HEK293 (cell line): Measurements from ENCODE around the gene MCHR1.

Experiments used
- CTCF ChIA-PET: fragments of 350-600 bp; formaldehyde crosslinking; extraction: SDS; loops from one replicate; lab custom pipeline; 2021; ENCODE audit warnings: antibody characterized with exemption; lab: Yijun Ruan, JAX
- POLR2A ChIA-PET: fragments of 300-600 bp; formaldehyde crosslinking; extraction: SDS; loops from one replicate; lab custom pipeline; 2020; ENCODE audit warnings: antibody characterized with exemption, inconsistent platforms; lab: Yijun Ruan, JAX
- H3K27ac ChIP-seq: fragments of 200-500 bp; sonication (Bioruptor generic); 2 replicates; pipeline ENCODE4 v1.5.1; 2014; ENCODE audit warnings: low read depth, low read length, control low read depth, inconsistent platforms; ENCODE audit errors: extremely low read depth
- H3K36me3 ChIP-seq, 2 experiments: fragments of 200-500 bp in 1 of 2; sonication (Bioruptor generic) in 1 of 2; 1 replicate in 1 of 2; 2 replicates in 1 of 2; pipeline ENCODE4 v1.5.1; 2014 to 2017; ENCODE audit warnings: inconsistent platforms in 2 of 2, low read length in 2 of 2; ENCODE audit not compliant: control insufficient read depth in 2 of 2, insufficient read depth in 1 of 2
- H3K4me1 ChIP-seq: fragments of 200-500 bp; sonication (Bioruptor generic); 2 replicates; pipeline ENCODE4 v1.5.1; 2014; ENCODE audit warnings: mild to moderate bottlenecking, low read length, inconsistent platforms; ENCODE audit not compliant: control insufficient read depth, insufficient read depth
- H3K4me3 ChIP-seq: 2 replicates; pipeline ENCODE4 v1.5.1; 2011; ENCODE audit warnings: low read depth, mild to moderate bottlenecking, control low read depth, low read length, moderate library complexity
- H3K9me3 ChIP-seq: fragments of 200-500 bp; sonication (Bioruptor generic); 2 replicates; pipeline ENCODE4 v1.5.1; 2014; ENCODE audit warnings: low read depth, low read length, inconsistent platforms; ENCODE audit not compliant: control insufficient read depth, insufficient read depth
- BCL11A ChIP-seq: fragments of 450-650 bp; formaldehyde crosslinking; IDR thresholded peaks from 2 replicates; pipeline ENCODE4 v1.5.1; 2016; ENCODE audit warnings: low read depth, missing biosample characterization, missing genetic modification characterization
- GLI2 ChIP-seq: fragments of 450-650 bp; formaldehyde crosslinking; IDR thresholded peaks from 2 replicates; pipeline ENCODE4; 2017; ENCODE audit warnings: missing biosample characterization, missing genetic modification characterization, low read depth, borderline replicate concordance
- MZF1 ChIP-seq: fragments of 450-650 bp; formaldehyde crosslinking; IDR thresholded peaks from 2 replicates; pipeline ENCODE4 v1.5.1; 2017; ENCODE audit warnings: missing biosample characterization, missing genetic modification characterization, borderline replicate concordance
- OSR2 ChIP-seq: fragments of 450-650 bp; formaldehyde crosslinking; IDR thresholded peaks from 2 replicates; pipeline ENCODE4 v1.5.1; 2016; ENCODE audit warnings: missing biosample characterization, missing genetic modification characterization
- PATZ1 ChIP-seq: fragments of 450-650 bp; formaldehyde crosslinking; IDR thresholded peaks from 2 replicates; pipeline ENCODE4 v1.5.1; 2016; ENCODE audit warnings: missing biosample characterization, missing genetic modification characterization
- REST ChIP-seq: fragments of 450-650 bp; formaldehyde crosslinking; IDR thresholded peaks from 2 replicates; pipeline ENCODE4 v1.5.1; 2016; ENCODE audit warnings: missing biosample characterization, missing genetic modification characterization
- SP2 ChIP-seq: fragments of 450-650 bp; formaldehyde crosslinking; IDR thresholded peaks from 2 replicates; pipeline ENCODE4 v1.5.1; 2016; ENCODE audit warnings: missing biosample characterization, missing genetic modification characterization
- SP7 ChIP-seq: fragments of 450-650 bp; formaldehyde crosslinking; IDR thresholded peaks from 2 replicates; pipeline ENCODE4 v1.5.1; 2016; ENCODE audit warnings: missing biosample characterization, missing genetic modification characterization
- ZBTB17 ChIP-seq: fragments of 450-650 bp; formaldehyde crosslinking; IDR thresholded peaks from 2 replicates; pipeline ENCODE4 v1.5.1; 2016; ENCODE audit warnings: missing biosample characterization, missing genetic modification characterization
- ZFHX2 ChIP-seq: fragments of 450-650 bp; formaldehyde crosslinking; conservative IDR thresholded peaks from 2 replicates; pipeline ENCODE4 v1.5.1; 2016; ENCODE audit warnings: missing biosample characterization, missing genetic modification characterization
- ZFP3 ChIP-seq: fragments of 450-650 bp; formaldehyde crosslinking; IDR thresholded peaks from 2 replicates; pipeline ENCODE4 v1.5.1; 2016; ENCODE audit warnings: low read depth, missing biosample characterization, missing genetic modification characterization
- ZNF2 ChIP-seq: fragments of 450-650 bp; formaldehyde crosslinking; IDR thresholded peaks from 2 replicates; pipeline ENCODE4 v1.5.1; 2016; ENCODE audit warnings: missing biosample characterization, missing genetic modification characterization
- ZNF677 ChIP-seq: fragments of 450-650 bp; IDR thresholded peaks from 2 replicates; pipeline ENCODE4 v1.5.0; 2018; ENCODE audit warnings: missing biosample characterization, mild to moderate bottlenecking, missing genetic modification characterization, moderate library complexity
- ZXDB ChIP-seq: fragments of 450-650 bp; formaldehyde crosslinking; IDR thresholded peaks from 2 replicates; pipeline ENCODE4 v1.5.1; 2016; ENCODE audit warnings: missing biosample characterization, missing genetic modification characterization
- TF ChIP-seq, protein P1 (sequence below): fragments of 450-650 bp; formaldehyde crosslinking; conservative IDR thresholded peaks from 2 replicates; pipeline ENCODE4 v1.5.1; 2016; ENCODE audit warnings: low read depth, missing biosample characterization, missing genetic modification characterization
- TF ChIP-seq, protein P2 (sequence below): fragments of 450-650 bp; formaldehyde crosslinking; optimal IDR thresholded peaks from 2 replicates; pipeline ENCODE3; 2016; ENCODE audit warnings: missing biosample characterization, mild to moderate bottlenecking, missing genetic modification characterization
- TF ChIP-seq, protein P3 (sequence below): fragments of 450-650 bp; formaldehyde crosslinking; IDR thresholded peaks from 2 replicates; pipeline ENCODE4 v1.5.1; 2016; ENCODE audit warnings: missing biosample characterization, missing genetic modification characterization
- TF ChIP-seq, protein P4 (sequence below): fragments of 450-650 bp; formaldehyde crosslinking; IDR thresholded peaks from 2 replicates; pipeline ENCODE4 v1.5.1; 2017; ENCODE audit warnings: missing biosample characterization, missing genetic modification characterization

Gene MCHR1

GRCh38 chr22:40638261-40638660 lies 41.0 kb upstream of the MCHR1 start (continued):
- TF ChIP-seq, protein P1, sequence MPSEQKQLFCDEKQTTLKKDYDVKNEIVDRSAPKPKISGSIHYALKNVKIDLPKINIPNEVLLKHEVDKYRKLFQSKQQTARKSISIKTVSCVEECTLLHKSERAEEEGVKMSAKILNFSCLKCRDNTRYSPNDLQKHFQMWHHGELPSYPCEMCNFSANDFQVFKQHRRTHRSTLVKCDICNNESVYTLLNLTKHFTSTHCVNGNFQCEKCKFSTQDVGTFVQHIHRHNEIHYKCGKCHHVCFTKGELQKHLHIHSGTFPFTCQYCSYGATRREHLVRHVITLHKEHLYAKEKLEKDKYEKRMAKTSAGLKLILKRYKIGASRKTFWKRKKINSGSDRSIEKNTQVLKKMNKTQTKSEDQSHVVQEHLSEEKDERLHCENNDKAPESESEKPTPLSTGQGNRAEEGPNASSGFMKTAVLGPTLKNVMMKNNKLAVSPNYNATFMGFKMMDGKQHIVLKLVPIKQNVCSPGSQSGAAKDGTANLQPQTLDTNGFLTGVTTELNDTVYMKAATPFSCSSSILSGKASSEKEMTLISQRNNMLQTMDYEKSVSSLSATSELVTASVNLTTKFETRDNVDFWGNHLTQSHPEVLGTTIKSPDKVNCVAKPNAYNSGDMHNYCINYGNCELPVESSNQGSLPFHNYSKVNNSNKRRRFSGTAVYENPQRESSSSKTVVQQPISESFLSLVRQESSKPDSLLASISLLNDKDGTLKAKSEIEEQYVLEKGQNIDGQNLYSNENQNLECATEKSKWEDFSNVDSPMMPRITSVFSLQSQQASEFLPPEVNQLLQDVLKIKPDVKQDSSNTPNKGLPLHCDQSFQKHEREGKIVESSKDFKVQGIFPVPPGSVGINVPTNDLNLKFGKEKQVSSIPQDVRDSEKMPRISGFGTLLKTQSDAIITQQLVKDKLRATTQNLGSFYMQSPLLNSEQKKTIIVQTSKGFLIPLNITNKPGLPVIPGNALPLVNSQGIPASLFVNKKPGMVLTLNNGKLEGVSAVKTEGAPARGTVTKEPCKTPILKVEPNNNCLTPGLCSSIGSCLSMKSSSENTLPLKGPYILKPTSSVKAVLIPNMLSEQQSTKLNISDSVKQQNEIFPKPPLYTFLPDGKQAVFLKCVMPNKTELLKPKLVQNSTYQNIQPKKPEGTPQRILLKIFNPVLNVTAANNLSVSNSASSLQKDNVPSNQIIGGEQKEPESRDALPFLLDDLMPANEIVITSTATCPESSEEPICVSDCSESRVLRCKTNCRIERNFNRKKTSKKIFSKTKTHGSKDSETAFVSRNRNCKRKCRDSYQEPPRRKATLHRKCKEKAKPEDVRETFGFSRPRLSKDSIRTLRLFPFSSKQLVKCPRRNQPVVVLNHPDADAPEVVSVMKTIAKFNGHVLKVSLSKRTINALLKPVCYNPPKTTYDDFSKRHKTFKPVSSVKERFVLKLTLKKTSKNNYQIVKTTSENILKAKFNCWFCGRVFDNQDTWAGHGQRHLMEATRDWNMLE (tag by site-specific recombination) = no peak
- no peak for TF ChIP-seq ZFP3 (tag by site-specific recombination)
- no peak for TF ChIP-seq BCL11A (tag by site-specific recombination)
- TF ChIP-seq MZF1 (tag by site-specific recombination) = no peak

- Histone ChIP-seq H3K27ac (no peak overlapping the region), H3K4me1 (peaks cover 3% of the 10 kb centered on the region; the same call in 1 of the 2 replicates), H3K36me3 (no peaks in the 10 kb centered on the region), H3K9me3 (no peaks in the 10 kb centered on the region), H3K4me3 (no peak overlapping the region)
- TF ChIP-seq PATZ1 (tag by site-specific recombination) (0 out of 2 replicates have a peak, but pooled peaks have one; percentile 40), SP2 (tag by site-specific recombination) (0 out of 2 replicates have a peak, but pooled peaks have one; percentile 24), ZNF677 (tag by site-specific recombination) (no peak), ZFHX2 (tag by site-specific recombination) (no peak)
- ChIA-PET POLR2A (interaction anchor here (0.9 to 1.4 kb wide), 2 partner anchors 108 to 380 kb away, joined by 3 read pairs; no protein-coding TSS in a partner anchor), CTCF (interaction anchor here (0.7 to 13.4 kb wide), 5 partner anchors 8 to 205 kb away, joined by 3 to 278 read pairs (median 4); no protein-coding TSS in a partner anchor)
Measured at GRCh38 chr22:40641269-40641668, 38.0 kb upstream of the MCHR1 start.

DNA sequence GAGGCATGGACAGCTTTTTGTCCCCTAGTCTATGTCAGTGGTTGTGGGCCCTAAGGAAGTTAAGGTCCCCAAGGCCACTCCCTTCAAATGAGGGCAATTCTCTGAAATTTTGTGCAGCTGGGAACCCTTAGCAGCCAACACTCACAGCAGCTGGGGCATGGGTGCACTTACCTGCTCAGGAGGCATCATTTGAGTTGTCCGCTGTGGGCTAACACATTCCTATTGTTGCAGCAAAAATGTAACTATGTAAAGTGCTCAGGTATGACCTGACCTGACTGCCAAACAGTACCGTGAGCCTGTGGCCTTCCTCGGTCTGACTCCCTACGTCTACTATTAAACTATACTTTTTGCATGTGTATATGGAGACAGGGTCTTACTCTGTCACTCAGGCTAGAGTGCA lies 37.0 kb upstream of the MCHR1 start:
- H3K27ac ChIP-seq = peak overlapping the region; percentile 28; the same call in 1 of the 2 replicates
- H3K4me3 ChIP-seq = no peak overlapping the region
- ChIA-PET CTCF (interaction anchor here (0.6 to 13.4 kb wide), 6 partner anchors 9 to 206 kb away, joined by 3 to 278 read pairs (median 4); no protein-coding TSS in a partner anchor), POLR2A (interaction anchor here (1.4 kb wide), 1 partner anchor 109 kb away, joined by 3 read pairs; no protein-coding TSS in a partner anchor)
- peaks cover 3% of the 10 kb centered on the region; the same call in 1 of the 2 replicates for H3K4me1 ChIP-seq
- H3K36me3 ChIP-seq = no peaks in the 10 kb centered on the region
- H3K9me3 ChIP-seq = no peaks in the 10 kb centered on the region
- TF ChIP-seq SP7 (tag by site-specific recombination) = no peak
- TF ChIP-seq MZF1 (tag by site-specific recombination) = no peak
- TF ChIP-seq, protein P2, sequence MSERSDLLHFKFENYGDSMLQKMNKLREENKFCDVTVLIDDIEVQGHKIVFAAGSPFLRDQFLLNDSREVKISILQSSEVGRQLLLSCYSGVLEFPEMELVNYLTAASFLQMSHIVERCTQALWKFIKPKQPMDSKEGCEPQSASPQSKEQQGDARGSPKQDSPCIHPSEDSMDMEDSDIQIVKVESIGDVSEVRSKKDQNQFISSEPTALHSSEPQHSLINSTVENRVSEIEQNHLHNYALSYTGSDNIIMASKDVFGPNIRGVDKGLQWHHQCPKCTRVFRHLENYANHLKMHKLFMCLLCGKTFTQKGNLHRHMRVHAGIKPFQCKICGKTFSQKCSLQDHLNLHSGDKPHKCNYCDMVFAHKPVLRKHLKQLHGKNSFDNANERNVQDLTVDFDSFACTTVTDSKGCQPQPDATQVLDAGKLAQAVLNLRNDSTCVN (tag by site-specific recombination) = no peak
- TF ChIP-seq ZNF2 (tag by site-specific recombination) = no peak
- no peak for TF ChIP-seq REST
- TF ChIP-seq ZXDB (tag by site-specific recombination) = no peak
- TF ChIP-seq, protein P3, sequence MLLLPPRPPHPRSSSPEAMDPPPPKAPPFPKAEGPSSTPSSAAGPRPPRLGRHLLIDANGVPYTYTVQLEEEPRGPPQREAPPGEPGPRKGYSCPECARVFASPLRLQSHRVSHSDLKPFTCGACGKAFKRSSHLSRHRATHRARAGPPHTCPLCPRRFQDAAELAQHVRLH (tag by site-specific recombination) = no peak
- no peak for TF ChIP-seq ZBTB17
- TF ChIP-seq, protein P4, sequence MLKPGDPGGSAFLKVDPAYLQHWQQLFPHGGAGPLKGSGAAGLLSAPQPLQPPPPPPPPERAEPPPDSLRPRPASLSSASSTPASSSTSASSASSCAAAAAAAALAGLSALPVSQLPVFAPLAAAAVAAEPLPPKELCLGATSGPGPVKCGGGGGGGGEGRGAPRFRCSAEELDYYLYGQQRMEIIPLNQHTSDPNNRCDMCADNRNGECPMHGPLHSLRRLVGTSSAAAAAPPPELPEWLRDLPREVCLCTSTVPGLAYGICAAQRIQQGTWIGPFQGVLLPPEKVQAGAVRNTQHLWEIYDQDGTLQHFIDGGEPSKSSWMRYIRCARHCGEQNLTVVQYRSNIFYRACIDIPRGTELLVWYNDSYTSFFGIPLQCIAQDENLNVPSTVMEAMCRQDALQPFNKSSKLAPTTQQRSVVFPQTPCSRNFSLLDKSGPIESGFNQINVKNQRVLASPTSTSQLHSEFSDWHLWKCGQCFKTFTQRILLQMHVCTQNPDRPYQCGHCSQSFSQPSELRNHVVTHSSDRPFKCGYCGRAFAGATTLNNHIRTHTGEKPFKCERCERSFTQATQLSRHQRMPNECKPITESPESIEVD (tag by site-specific recombination) = no peak
- TF ChIP-seq OSR2 = no peak
- TF ChIP-seq GLI2 (tag by site-specific recombination) = no peak
